ENCODE data around the gene EPHA6.

DNA sequence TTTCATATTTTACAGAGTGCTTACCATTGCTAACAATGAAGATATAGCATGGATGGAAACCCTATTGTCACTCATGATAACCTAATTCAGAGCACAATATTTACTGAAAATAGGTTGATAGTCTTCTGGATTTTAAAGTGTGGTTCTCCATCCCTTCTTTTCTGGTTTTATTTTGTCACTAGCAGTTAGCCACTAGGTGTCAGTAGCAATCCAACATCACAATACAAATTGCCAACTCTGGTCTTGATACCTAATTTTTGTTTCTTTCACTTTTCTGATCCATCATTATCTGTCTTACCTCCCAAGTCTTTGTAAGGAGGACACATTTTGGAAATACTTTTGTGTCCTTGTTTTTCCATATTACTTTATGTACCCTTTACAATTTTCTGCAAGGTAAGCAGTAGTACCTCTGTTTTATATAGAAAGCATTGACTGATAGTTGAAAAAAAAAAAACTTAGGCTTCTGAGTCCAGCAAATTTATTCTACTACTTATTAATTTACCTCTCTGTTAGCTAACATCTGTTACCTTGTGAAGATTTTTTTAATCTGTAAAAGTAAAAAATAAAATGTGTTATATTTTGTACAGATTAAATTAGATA, 979.1 kb downstream of the EPHA6 start:
- TF ChIP-seq, protein P1, sequence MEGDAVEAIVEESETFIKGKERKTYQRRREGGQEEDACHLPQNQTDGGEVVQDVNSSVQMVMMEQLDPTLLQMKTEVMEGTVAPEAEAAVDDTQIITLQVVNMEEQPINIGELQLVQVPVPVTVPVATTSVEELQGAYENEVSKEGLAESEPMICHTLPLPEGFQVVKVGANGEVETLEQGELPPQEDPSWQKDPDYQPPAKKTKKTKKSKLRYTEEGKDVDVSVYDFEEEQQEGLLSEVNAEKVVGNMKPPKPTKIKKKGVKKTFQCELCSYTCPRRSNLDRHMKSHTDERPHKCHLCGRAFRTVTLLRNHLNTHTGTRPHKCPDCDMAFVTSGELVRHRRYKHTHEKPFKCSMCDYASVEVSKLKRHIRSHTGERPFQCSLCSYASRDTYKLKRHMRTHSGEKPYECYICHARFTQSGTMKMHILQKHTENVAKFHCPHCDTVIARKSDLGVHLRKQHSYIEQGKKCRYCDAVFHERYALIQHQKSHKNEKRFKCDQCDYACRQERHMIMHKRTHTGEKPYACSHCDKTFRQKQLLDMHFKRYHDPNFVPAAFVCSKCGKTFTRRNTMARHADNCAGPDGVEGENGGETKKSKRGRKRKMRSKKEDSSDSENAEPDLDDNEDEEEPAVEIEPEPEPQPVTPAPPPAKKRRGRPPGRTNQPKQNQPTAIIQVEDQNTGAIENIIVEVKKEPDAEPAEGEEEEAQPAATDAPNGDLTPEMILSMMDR (IDR thresholded peaks at IDR 0.05): peak; percentile 78 to 83 (median 81)
- no peak for TF ChIP-seq POLR2A (IDR thresholded peaks at IDR 0.05)

Measured in transverse colon (tissue), 3 donors.